ENCODE measurements around the gene APMAP. TPM values are rescaled to one million over a fixed set of nuclear protein-coding genes. Genes with fewer than 3 reads are reported as not detected.

The APMAP gene
- total and polyA plus RNA-seq, 2 experiments from 2014 or later: 110 to 123 TPM

GRCh38 chr20:24984961-24985640, 7.5 kb downstream of the APMAP start:
- no peak for DNase-seq (ENCODE audit: low spot score)

GRCh38 chr20:24983896-24984295, 8.7 kb downstream of the APMAP start:
- TF ChIP-seq EZH2 (IDR thresholded peaks at IDR 0.05; ENCODE audit: borderline replicate concordance) (no peak), EZH2phosphoT487 (IDR thresholded peaks at IDR 0.05; ENCODE audit: low read depth, severe bottlenecking, unreplicated experiment) (no peak)
- Histone ChIP-seq H3K9me2 (replicated peaks; ENCODE audit: insufficient read depth) (no peaks in the 10 kb centered on the region), H3K27ac (no peak overlapping the region), H3K79me2 (peaks cover 37% of the 10 kb centered on the region), H3K4me3 (no peak overlapping the region), H2AFZ (no peak overlapping the region), H3K9me3 (ENCODE audit: low read depth) (no peaks in the 10 kb centered on the region), H3K36me3 (replicated peaks; ENCODE audit: insufficient read depth, low read depth) (no peaks in the 10 kb centered on the region), H3K27me3 (no peaks in the 10 kb centered on the region), H3K4me1 (ENCODE audit: insufficient read depth) (peaks cover 4% of the 10 kb centered on the region), H3K4me2 (no peak overlapping the region), H4K20me1 (ENCODE audit: insufficient read depth, poor library complexity, severe bottlenecking) (no peaks in the 10 kb centered on the region)
- WGBS (ENCODE audit: low lambda C conversion rate, missing lambda C conversion rate): 79% methylated on average over 8 of the region's 8 CpGs
- no peak for DNase-seq (ENCODE audit: low spot score)

More at GRCh38 chr20:24984961-24985640, 7.5 kb downstream of the APMAP start:
- Histone ChIP-seq H3K27ac (no peak overlapping the region), H3K9me2 (replicated peaks; ENCODE audit: insufficient read depth) (no peaks in the 10 kb centered on the region), H2AFZ (no peak overlapping the region), H3K4me2 (no peak overlapping the region), H3K9me3 (ENCODE audit: low read depth) (no peaks in the 10 kb centered on the region), H3K4me3 (no peak overlapping the region), H3K79me2 (peaks cover 49% of the 10 kb centered on the region), H3K36me3 (replicated peaks; ENCODE audit: insufficient read depth, low read depth) (no peaks in the 10 kb centered on the region), H3K4me1 (ENCODE audit: insufficient read depth) (peaks cover 4% of the 10 kb centered on the region), H3K27me3 (no peaks in the 10 kb centered on the region), H4K20me1 (ENCODE audit: insufficient read depth, poor library complexity, severe bottlenecking) (peaks cover under 1% of the 10 kb centered on the region)
- TF ChIP-seq EZH2phosphoT487 (IDR thresholded peaks at IDR 0.05; ENCODE audit: low read depth, severe bottlenecking, unreplicated experiment): no peak
- TF ChIP-seq CTCF (IDR thresholded peaks at IDR 0.05; ENCODE audit: poor library complexity): no peak
- no peak for TF ChIP-seq EZH2 (IDR thresholded peaks at IDR 0.05; ENCODE audit: borderline replicate concordance)
- WGBS (ENCODE audit: low lambda C conversion rate, missing lambda C conversion rate): 90% methylated on average over 3 of the region's 3 CpGs

- Histone ChIP-seq H3K9me3 (ENCODE audit: low read depth) (no peaks in the 10 kb centered on the region), H3K27ac (no peak overlapping the region), H3K9me2 (replicated peaks; ENCODE audit: insufficient read depth) (no peaks in the 10 kb centered on the region), H3K4me3 (no peak overlapping the region), H3K36me3 (replicated peaks; ENCODE audit: insufficient read depth, low read depth) (no peaks in the 10 kb centered on the region), H2AFZ (no peak overlapping the region), H4K20me1 (ENCODE audit: insufficient read depth, poor library complexity, severe bottlenecking) (no peaks in the 10 kb centered on the region), H3K4me1 (ENCODE audit: insufficient read depth) (peaks cover 4% of the 10 kb centered on the region), H3K4me2 (no peak overlapping the region), H3K27me3 (no peaks in the 10 kb centered on the region), H3K79me2 (peaks cover 20% of the 10 kb centered on the region)
- DNase-seq (ENCODE audit: low spot score): no peak
- 95% methylated on average over 3 of the region's 3 CpGs for WGBS (ENCODE audit: low lambda C conversion rate, missing lambda C conversion rate)
- no peak for TF ChIP-seq EZH2phosphoT487 (IDR thresholded peaks at IDR 0.05; ENCODE audit: low read depth, severe bottlenecking, unreplicated experiment)
- TF ChIP-seq CTCF (IDR thresholded peaks at IDR 0.05; ENCODE audit: poor library complexity): no peak
- TF ChIP-seq EZH2 (IDR thresholded peaks at IDR 0.05; ENCODE audit: borderline replicate concordance): no peak
These were observed 10.8 kb downstream of the APMAP start for GRCh38 chr20:24981790-24982189.

GRCh38 chr20:24981282-24981681, 11.3 kb downstream of the APMAP start:
- Histone ChIP-seq H3K9me3 (ENCODE audit: low read depth) (no peaks in the 10 kb centered on the region), H2AFZ (no peak overlapping the region), H3K4me1 (ENCODE audit: insufficient read depth) (peaks cover 4% of the 10 kb centered on the region), H3K36me3 (replicated peaks; ENCODE audit: insufficient read depth, low read depth) (peaks cover under 1% of the 10 kb centered on the region), H3K79me2 (peaks cover 15% of the 10 kb centered on the region), H3K27ac (no peak overlapping the region), H3K27me3 (no peaks in the 10 kb centered on the region), H3K4me3 (no peak overlapping the region), H4K20me1 (ENCODE audit: insufficient read depth, poor library complexity, severe bottlenecking) (no peaks in the 10 kb centered on the region), H3K9me2 (replicated peaks; ENCODE audit: insufficient read depth) (no peaks in the 10 kb centered on the region), H3K4me2 (no peak overlapping the region)
- TF ChIP-seq EZH2 (IDR thresholded peaks at IDR 0.05; ENCODE audit: borderline replicate concordance): no peak
- TF ChIP-seq CTCF (IDR thresholded peaks at IDR 0.05; ENCODE audit: poor library complexity): no peak
- no peak for TF ChIP-seq EZH2phosphoT487 (IDR thresholded peaks at IDR 0.05; ENCODE audit: low read depth, severe bottlenecking, unreplicated experiment)
- WGBS (ENCODE audit: low lambda C conversion rate, missing lambda C conversion rate): 94% methylated on average over 4 of the region's 4 CpGs
- no peak for DNase-seq (ENCODE audit: low spot score)
